ENCODE results near the gene MAP7D2.

MAP7D2 gene

GRCh38 chrX:20143561-20143960 is 26.9 kb upstream of the MAP7D2 start:
- H3K27me3 ChIP-seq (replicated peaks in 2 of 5; ENCODE audit: control insufficient read depth in 4 of 5, insufficient read depth in 5 of 5, low read length in 4 of 5), result peaks cover 0 to 11% (median 0%) of the 10 kb centered on the region in 5 experiments
- H3K36me3 ChIP-seq (ENCODE audit: control insufficient read depth in 4 of 4, insufficient read depth in 4 of 4, low read length in 3 of 4), result peaks cover 0 to 12% (median 0%) of the 10 kb centered on the region in 4 experiments
- H3K27ac ChIP-seq (ENCODE audit: insufficient read depth in 1 of 2, low read depth in 1 of 2, low read length in 2 of 2, poor library complexity in 1 of 2, severe bottlenecking in 2 of 2), result no peak overlapping the region
- peaks cover 11 to 21% (median 13%) of the 10 kb centered on the region in 4 experiments for H3K4me1 ChIP-seq (ENCODE audit: control extremely low read depth in 1 of 4, control insufficient read depth in 4 of 4, insufficient read depth in 4 of 4, low read length in 3 of 4)
- H3K9me3 ChIP-seq (ENCODE audit: control extremely low read depth in 1 of 5, control insufficient read depth in 4 of 5, insufficient read depth in 2 of 5, low read depth in 1 of 5, low read length in 4 of 5), result peaks cover 0 to under 1% (median 0%) of the 10 kb centered on the region in 5 experiments
- peak; percentile 18 to 45 (median 34) for DNase-seq
- no peak overlapping the region for H3K4me3 ChIP-seq (ENCODE audit: control insufficient read depth in 1 of 7, extremely low read depth in 1 of 7, insufficient read depth in 4 of 7, low read depth in 2 of 7, low read length in 6 of 7)
- CTCF ChIA-PET, result no interaction called here
- no CpG with 5 or more reads among the region's 2 CpGs for WGBS (ENCODE audit: insufficient coverage)
- POLR2A ChIA-PET, result no interaction called here

GRCh38 chrX:20143111-20143510 is 26.4 kb upstream of the MAP7D2 start:
- Histone ChIP-seq H3K4me3 (ENCODE audit: control insufficient read depth in 1 of 7, extremely low read depth in 1 of 7, insufficient read depth in 4 of 7, low read depth in 2 of 7, low read length in 6 of 7) (no peak overlapping the region), H3K36me3 (ENCODE audit: control insufficient read depth in 4 of 4, insufficient read depth in 4 of 4, low read length in 3 of 4) (peaks cover 0 to 15% (median 2%) of the 10 kb centered on the region in 4 experiments), H3K9me3 (ENCODE audit: control extremely low read depth in 1 of 5, control insufficient read depth in 4 of 5, insufficient read depth in 2 of 5, low read depth in 1 of 5, low read length in 4 of 5) (no peaks in the 10 kb centered on the region), H3K4me1 (ENCODE audit: control extremely low read depth in 1 of 4, control insufficient read depth in 4 of 4, insufficient read depth in 4 of 4, low read length in 3 of 4) (peaks cover 11 to 21% (median 13%) of the 10 kb centered on the region in 4 experiments), H3K27ac (ENCODE audit: insufficient read depth in 1 of 2, low read depth in 1 of 2, low read length in 2 of 2, poor library complexity in 1 of 2, severe bottlenecking in 2 of 2) (no peak overlapping the region), H3K27me3 (replicated peaks in 2 of 5; ENCODE audit: control insufficient read depth in 4 of 5, insufficient read depth in 5 of 5, low read length in 4 of 5) (peaks cover 0 to 7% (median 0%) of the 10 kb centered on the region in 5 experiments)
- 81% methylated on average over 5 of the region's 6 CpGs for WGBS (ENCODE audit: insufficient coverage)
- ChIA-PET POLR2A (no interaction called here), CTCF (no interaction called here)
- no peak for DNase-seq

- Histone ChIP-seq H3K36me3 (ENCODE audit: control insufficient read depth in 4 of 4, insufficient read depth in 4 of 4, low read length in 3 of 4) (peaks cover 3 to 25% (median 9%) of the 10 kb centered on the region in 4 experiments), H3K4me3 (ENCODE audit: control insufficient read depth in 1 of 7, extremely low read depth in 1 of 7, insufficient read depth in 4 of 7, low read depth in 2 of 7, low read length in 6 of 7) (peak within 1 kb of the TSS; percentile 36 to 99 (median 93)), H3K9me3 (ENCODE audit: control extremely low read depth in 1 of 5, control insufficient read depth in 4 of 5, insufficient read depth in 2 of 5, low read depth in 1 of 5, low read length in 4 of 5) (no peaks in the 10 kb centered on the region), H3K4me1 (ENCODE audit: control extremely low read depth in 1 of 4, control insufficient read depth in 4 of 4, insufficient read depth in 4 of 4, low read length in 3 of 4) (peaks cover 11 to 21% (median 13%) of the 10 kb centered on the region in 4 experiments), H3K27ac (ENCODE audit: insufficient read depth in 1 of 2, low read depth in 1 of 2, low read length in 2 of 2, poor library complexity in 1 of 2, severe bottlenecking in 2 of 2) (peak within 1 kb of the TSS; percentile 68 to 88), H3K27me3 (replicated peaks in 2 of 5; ENCODE audit: control insufficient read depth in 4 of 5, insufficient read depth in 5 of 5, low read length in 4 of 5) (no peaks in the 10 kb centered on the region)
- under 1% methylated on average over 35 of the region's 82 CpGs for WGBS (ENCODE audit: insufficient coverage)
- ChIA-PET CTCF (interaction anchor here (1.3 kb wide), 1 partner anchor 9 kb away, joined by 3 read pairs; no protein-coding TSS in a partner anchor), POLR2A (no interaction called here)
- peak; percentile 96 to 99 (median 99) for DNase-seq
Observed at GRCh38 chrX:20141281-20142220, 24.8 kb upstream of the MAP7D2 start, which contains the start of gene EIF1AX. EIF1AX (minus strand) TSS chrX:20141838; CDS start chrX:20141640, 198 bp downstream.

GRCh38 chrX:20140420-20140819 is 23.7 kb upstream of the MAP7D2 start:
- H3K36me3 ChIP-seq (ENCODE audit: control insufficient read depth in 4 of 4, insufficient read depth in 4 of 4, low read length in 3 of 4), result peaks cover 9 to 35% (median 16%) of the 10 kb centered on the region in 4 experiments
- DNase-seq, result peak in 2 of 3 donors; percentile 43 to 46
- peak overlapping the region; percentile 68 to 88 for H3K27ac ChIP-seq (ENCODE audit: insufficient read depth in 1 of 2, low read depth in 1 of 2, low read length in 2 of 2, poor library complexity in 1 of 2, severe bottlenecking in 2 of 2)
- no CpG with 5 or more reads among the region's 3 CpGs for WGBS (ENCODE audit: insufficient coverage)
- H3K9me3 ChIP-seq (ENCODE audit: control extremely low read depth in 1 of 5, control insufficient read depth in 4 of 5, insufficient read depth in 2 of 5, low read depth in 1 of 5, low read length in 4 of 5), result no peaks in the 10 kb centered on the region
- peaks cover 11 to 21% (median 13%) of the 10 kb centered on the region in 4 experiments for H3K4me1 ChIP-seq (ENCODE audit: control extremely low read depth in 1 of 4, control insufficient read depth in 4 of 4, insufficient read depth in 4 of 4, low read length in 3 of 4)
- H3K27me3 ChIP-seq (replicated peaks in 2 of 5; ENCODE audit: control insufficient read depth in 4 of 5, insufficient read depth in 5 of 5, low read length in 4 of 5), result no peaks in the 10 kb centered on the region
- POLR2A ChIA-PET, result no interaction called here
- CTCF ChIA-PET, result interaction anchor here (1.3 kb wide), 1 partner anchor 8 kb away, joined by 3 read pairs; no protein-coding TSS in a partner anchor
- peak overlapping the region in 6 of 7 experiments; percentile 89 to 99 (median 94) for H3K4me3 ChIP-seq (ENCODE audit: control insufficient read depth in 1 of 7, extremely low read depth in 1 of 7, insufficient read depth in 4 of 7, low read depth in 2 of 7, low read length in 6 of 7)

- DNase-seq, result no peak
- H3K9me3 ChIP-seq (ENCODE audit: control extremely low read depth in 1 of 5, control insufficient read depth in 4 of 5, insufficient read depth in 2 of 5, low read depth in 1 of 5, low read length in 4 of 5), result no peaks in the 10 kb centered on the region
- peak overlapping the region in 5 of 7 experiments; percentile 91 to 99 (median 96) for H3K4me3 ChIP-seq (ENCODE audit: control insufficient read depth in 1 of 7, extremely low read depth in 1 of 7, insufficient read depth in 4 of 7, low read depth in 2 of 7, low read length in 6 of 7)
- H3K27ac ChIP-seq (ENCODE audit: insufficient read depth in 1 of 2, low read depth in 1 of 2, low read length in 2 of 2, poor library complexity in 1 of 2, severe bottlenecking in 2 of 2), result peak overlapping the region in 1 of 2 experiments; percentile 88
- peaks cover 11 to 21% (median 13%) of the 10 kb centered on the region in 4 experiments for H3K4me1 ChIP-seq (ENCODE audit: control extremely low read depth in 1 of 4, control insufficient read depth in 4 of 4, insufficient read depth in 4 of 4, low read length in 3 of 4)
- ChIA-PET CTCF (no interaction called here), POLR2A (no interaction called here)
- WGBS (ENCODE audit: insufficient coverage), result no CpG with 5 or more reads among the region's 2 CpGs
- H3K27me3 ChIP-seq (replicated peaks in 2 of 5; ENCODE audit: control insufficient read depth in 4 of 5, insufficient read depth in 5 of 5, low read length in 4 of 5), result no peaks in the 10 kb centered on the region
- H3K36me3 ChIP-seq (ENCODE audit: control insufficient read depth in 4 of 4, insufficient read depth in 4 of 4, low read length in 3 of 4), result peaks cover 12 to 40% (median 18%) of the 10 kb centered on the region in 4 experiments
Observed at GRCh38 chrX:20139966-20140365, 23.3 kb upstream of the MAP7D2 start.

- WGBS (ENCODE audit: insufficient coverage), result 90% methylated on average over 4 of the region's 5 CpGs
- Histone ChIP-seq H3K4me3 (ENCODE audit: control insufficient read depth in 1 of 7, extremely low read depth in 1 of 7, insufficient read depth in 4 of 7, low read depth in 2 of 7, low read length in 6 of 7) (no peak overlapping the region), H3K36me3 (ENCODE audit: control insufficient read depth in 4 of 4, insufficient read depth in 4 of 4, low read length in 3 of 4) (peaks cover 17 to 69% (median 29%) of the 10 kb centered on the region in 4 experiments), H3K27me3 (replicated peaks in 2 of 5; ENCODE audit: control insufficient read depth in 4 of 5, insufficient read depth in 5 of 5, low read length in 4 of 5) (no peaks in the 10 kb centered on the region), H3K27ac (ENCODE audit: insufficient read depth in 1 of 2, low read depth in 1 of 2, low read length in 2 of 2, poor library complexity in 1 of 2, severe bottlenecking in 2 of 2) (no peak overlapping the region), H3K9me3 (ENCODE audit: control extremely low read depth in 1 of 5, control insufficient read depth in 4 of 5, insufficient read depth in 2 of 5, low read depth in 1 of 5, low read length in 4 of 5) (no peaks in the 10 kb centered on the region), H3K4me1 (ENCODE audit: control extremely low read depth in 1 of 4, control insufficient read depth in 4 of 4, insufficient read depth in 4 of 4, low read length in 3 of 4) (peaks cover 11 to 17% (median 13%) of the 10 kb centered on the region in 4 experiments)
- ChIA-PET POLR2A (no interaction called here), CTCF (no interaction called here)
- DNase-seq, result no peak
Observed at GRCh38 chrX:20135944-20136343, 19.2 kb upstream of the MAP7D2 start.

- H3K36me3 ChIP-seq (ENCODE audit: control insufficient read depth in 4 of 4, insufficient read depth in 4 of 4, low read length in 3 of 4), result peaks cover 22 to 76% (median 40%) of the 10 kb centered on the region in 4 experiments
- no peaks in the 10 kb centered on the region for H3K4me1 ChIP-seq (ENCODE audit: control extremely low read depth in 1 of 4, control insufficient read depth in 4 of 4, insufficient read depth in 4 of 4, low read length in 3 of 4)
- POLR2A ChIA-PET, result no interaction called here
- no peaks in the 10 kb centered on the region for H3K9me3 ChIP-seq (ENCODE audit: control extremely low read depth in 1 of 5, control insufficient read depth in 4 of 5, insufficient read depth in 2 of 5, low read depth in 1 of 5, low read length in 4 of 5)
- WGBS (ENCODE audit: insufficient coverage), result 83% methylated on average over 1 of the region's 1 CpG
- H3K27ac ChIP-seq (ENCODE audit: insufficient read depth in 1 of 2, low read depth in 1 of 2, low read length in 2 of 2, poor library complexity in 1 of 2, severe bottlenecking in 2 of 2), result no peak overlapping the region
- CTCF ChIA-PET, result interaction anchor here (1.0 kb wide), 1 partner anchor 8 kb away, joined by 3 read pairs; the partner anchor contains the start of gene EIF1AX
- no peak for DNase-seq
- no peaks in the 10 kb centered on the region for H3K27me3 ChIP-seq (replicated peaks in 2 of 5; ENCODE audit: control insufficient read depth in 4 of 5, insufficient read depth in 5 of 5, low read length in 4 of 5)
- H3K4me3 ChIP-seq (ENCODE audit: control insufficient read depth in 1 of 7, extremely low read depth in 1 of 7, insufficient read depth in 4 of 7, low read depth in 2 of 7, low read length in 6 of 7), result no peak overlapping the region
Observed at GRCh38 chrX:20132666-20133065, 16.0 kb upstream of the MAP7D2 start.
